Neutrophil (primary cell): ENCODE measurements around the gene DFFB.

Experiments used
- H3K27ac ChIP-seq: fragments of 200-600 bp; sonication (generic); 2 replicates; pipeline ENCODE4 v1.5.1; 2016; ENCODE audit warnings: mild to moderate bottlenecking, moderate library complexity
- H3K27me3 ChIP-seq: fragments of 200-600 bp; sonication (generic); 2 replicates; pipeline ENCODE4 v1.6.0; 2016; ENCODE audit warnings: mild to moderate bottlenecking
- H3K36me3 ChIP-seq: fragments of 200-600 bp; sonication (generic); 2 replicates; pipeline ENCODE4 v1.5.1; 2017
- H3K4me1 ChIP-seq, 2 experiments: fragments of 200-600 bp in 1 of 2; sonication (generic) in 1 of 2; 1 replicate in 1 of 2; 2 replicates in 1 of 2; pipeline versions ENCODE4 v1.5.1 to v1.6.1; 2013 to 2016; ENCODE audit warnings: low read depth in 1 of 2, low read length in 1 of 2, mild to moderate bottlenecking in 1 of 2, moderate library complexity in 1 of 2; ENCODE audit not compliant: control insufficient read depth in 1 of 2, insufficient read depth in 1 of 2
- H3K4me3 ChIP-seq, 2 experiments: fragments of 200-600 bp in 1 of 2; sonication (generic) in 1 of 2; 1 replicate in 1 of 2; 2 replicates in 1 of 2; pipeline ENCODE4 v1.5.1; 2013 to 2016; ENCODE audit warnings: low read depth in 1 of 2, low read length in 1 of 2, mild to moderate bottlenecking in 1 of 2, moderate library complexity in 1 of 2
- H3K9me3 ChIP-seq: fragments of 200-600 bp; sonication (generic); 2 replicates; pipeline ENCODE4 v1.5.1; 2016
- TF ChIP-seq, protein P1 (sequence below): fragments of 200-600 bp; sonication (generic); IDR thresholded peaks from 2 replicates; pipeline ENCODE4 v1.5.1; 2016; ENCODE audit warnings: antibody characterized with exemption

DFFB gene

DNA sequence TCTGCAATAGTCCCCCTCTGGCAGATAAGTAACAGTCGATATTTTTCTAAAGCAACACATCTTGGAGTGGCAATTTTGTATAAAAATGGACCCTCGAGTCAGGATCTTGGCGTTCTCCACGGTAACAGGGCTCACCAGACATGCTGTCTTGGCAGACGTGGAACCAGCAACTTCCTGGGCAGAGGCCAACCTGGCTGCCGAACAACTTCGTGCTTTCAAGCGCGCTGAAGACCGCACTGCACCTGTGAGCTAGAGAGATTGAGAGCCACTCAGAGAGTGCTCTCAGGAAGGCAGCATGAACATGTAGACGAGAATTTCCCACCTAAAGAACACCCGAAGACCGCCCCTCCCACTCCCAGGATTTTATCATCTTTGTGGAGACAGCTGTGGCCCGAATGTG lies 35.5 kb downstream of the DFFB start:
- TF ChIP-seq, protein P1, sequence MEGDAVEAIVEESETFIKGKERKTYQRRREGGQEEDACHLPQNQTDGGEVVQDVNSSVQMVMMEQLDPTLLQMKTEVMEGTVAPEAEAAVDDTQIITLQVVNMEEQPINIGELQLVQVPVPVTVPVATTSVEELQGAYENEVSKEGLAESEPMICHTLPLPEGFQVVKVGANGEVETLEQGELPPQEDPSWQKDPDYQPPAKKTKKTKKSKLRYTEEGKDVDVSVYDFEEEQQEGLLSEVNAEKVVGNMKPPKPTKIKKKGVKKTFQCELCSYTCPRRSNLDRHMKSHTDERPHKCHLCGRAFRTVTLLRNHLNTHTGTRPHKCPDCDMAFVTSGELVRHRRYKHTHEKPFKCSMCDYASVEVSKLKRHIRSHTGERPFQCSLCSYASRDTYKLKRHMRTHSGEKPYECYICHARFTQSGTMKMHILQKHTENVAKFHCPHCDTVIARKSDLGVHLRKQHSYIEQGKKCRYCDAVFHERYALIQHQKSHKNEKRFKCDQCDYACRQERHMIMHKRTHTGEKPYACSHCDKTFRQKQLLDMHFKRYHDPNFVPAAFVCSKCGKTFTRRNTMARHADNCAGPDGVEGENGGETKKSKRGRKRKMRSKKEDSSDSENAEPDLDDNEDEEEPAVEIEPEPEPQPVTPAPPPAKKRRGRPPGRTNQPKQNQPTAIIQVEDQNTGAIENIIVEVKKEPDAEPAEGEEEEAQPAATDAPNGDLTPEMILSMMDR = no peak
- Histone ChIP-seq H3K4me1 (peaks cover 0 to 14% of the 10 kb centered on the region in 2 experiments), H3K36me3 (peaks cover 42% of the 10 kb centered on the region), H3K4me3 (no peak overlapping the region), H3K9me3 (no peaks in the 10 kb centered on the region), H3K27me3 (no peaks in the 10 kb centered on the region), H3K27ac (no peak overlapping the region)

DNA sequence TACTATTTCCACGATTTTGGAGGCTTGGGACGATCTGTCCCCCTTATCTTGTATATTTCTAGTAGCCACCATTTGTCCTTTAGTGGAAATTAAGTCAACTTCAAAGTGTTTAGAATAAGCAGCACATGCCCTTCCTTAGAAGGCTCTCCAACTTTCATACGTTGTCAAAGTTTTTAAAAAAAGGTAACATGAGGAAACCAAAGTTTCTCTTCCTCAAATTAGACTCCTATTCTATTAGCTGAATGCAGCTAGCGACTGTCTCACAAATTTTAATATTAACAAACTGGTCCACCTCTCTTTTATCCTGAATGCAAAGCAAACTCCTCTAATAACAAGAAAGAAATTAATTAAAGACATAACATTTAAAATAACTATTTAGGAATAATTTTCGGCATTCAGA lies 35.9 kb downstream of the DFFB start:
- Histone ChIP-seq H3K9me3 (no peaks in the 10 kb centered on the region), H3K4me1 (peaks cover 0 to 14% of the 10 kb centered on the region in 2 experiments), H3K36me3 (peaks cover 38% of the 10 kb centered on the region), H3K27ac (no peak overlapping the region), H3K27me3 (no peaks in the 10 kb centered on the region), H3K4me3 (no peak overlapping the region)
- TF ChIP-seq, protein P1 = no peak

DNA sequence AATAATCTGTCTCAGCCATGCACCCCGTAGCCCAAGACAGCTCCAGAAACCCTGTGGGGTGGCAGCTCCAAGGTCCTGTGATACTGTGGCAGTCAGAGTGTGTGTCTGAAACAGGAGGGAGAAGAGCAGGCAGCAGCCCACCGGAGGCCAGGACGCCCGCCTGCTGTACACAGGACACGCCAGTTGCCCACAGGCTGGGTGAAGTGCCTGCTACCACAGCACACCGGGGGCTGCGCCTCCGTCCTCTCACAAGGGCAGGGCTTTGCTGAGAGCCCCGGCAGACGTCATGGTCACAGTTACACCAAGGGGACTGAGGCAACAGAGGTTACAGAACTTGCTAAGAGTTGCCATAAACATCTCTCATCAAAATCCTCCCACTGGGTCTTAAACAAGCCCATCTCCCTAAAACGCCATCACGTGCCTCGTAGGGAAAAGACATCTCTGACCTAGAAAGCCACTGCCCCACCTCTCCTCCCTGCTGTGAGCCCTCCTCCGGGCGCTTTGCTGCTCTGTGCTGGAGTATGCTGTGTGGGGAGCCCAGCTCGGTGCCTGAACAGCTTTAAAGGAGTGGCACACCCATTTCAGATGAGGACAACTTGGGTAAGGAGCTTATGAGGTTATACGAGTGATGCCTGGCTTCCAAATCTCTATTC lies 37.5 kb downstream of the DFFB start:
- Histone ChIP-seq H3K9me3 (no peaks in the 10 kb centered on the region), H3K27ac (no peak overlapping the region), H3K4me3 (no peak overlapping the region), H3K36me3 (peaks cover 25% of the 10 kb centered on the region), H3K4me1 (peaks cover 14 to 21% of the 10 kb centered on the region in 2 experiments), H3K27me3 (no peaks in the 10 kb centered on the region)
- TF ChIP-seq, protein P1 = no peak

DNA sequence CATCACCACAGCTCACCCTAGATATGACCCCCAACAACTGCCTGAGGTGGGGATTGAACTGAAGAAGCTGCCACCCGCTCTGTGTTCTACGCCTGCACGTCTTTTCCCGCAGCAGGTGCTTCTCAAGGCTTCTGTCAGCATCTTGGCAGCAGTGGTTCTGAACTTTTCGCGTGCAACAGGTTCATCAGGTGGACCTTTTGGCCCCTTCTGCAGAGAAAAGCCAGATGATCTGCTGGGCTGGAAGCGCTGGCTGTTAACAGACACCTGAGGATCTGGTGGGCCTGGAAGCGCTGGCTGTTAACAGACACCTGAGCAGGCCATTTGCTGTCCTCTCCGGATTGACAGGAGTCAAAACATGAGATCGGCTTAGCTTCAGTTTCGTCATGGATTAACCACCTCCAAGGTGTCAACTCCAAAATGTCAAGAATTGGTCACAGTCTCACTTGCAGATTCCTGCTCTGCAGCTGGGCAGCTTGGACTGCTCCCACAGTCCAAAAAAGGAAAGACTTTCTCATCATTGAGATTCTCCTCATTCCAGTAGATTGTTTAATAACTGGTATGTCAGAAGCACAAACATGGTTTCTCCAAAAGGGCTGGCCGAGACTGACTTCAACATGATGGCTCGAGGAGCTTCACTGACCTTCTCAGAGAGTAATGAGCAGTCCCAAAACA lies 38.1 kb downstream of the DFFB start:
- Histone ChIP-seq H3K4me1 (peaks cover 14 to 19% of the 10 kb centered on the region in 2 experiments), H3K27me3 (no peaks in the 10 kb centered on the region), H3K4me3 (no peak overlapping the region), H3K9me3 (no peaks in the 10 kb centered on the region), H3K27ac (no peak overlapping the region), H3K36me3 (peaks cover 19% of the 10 kb centered on the region)
- TF ChIP-seq, protein P1 = no peak

DNA sequence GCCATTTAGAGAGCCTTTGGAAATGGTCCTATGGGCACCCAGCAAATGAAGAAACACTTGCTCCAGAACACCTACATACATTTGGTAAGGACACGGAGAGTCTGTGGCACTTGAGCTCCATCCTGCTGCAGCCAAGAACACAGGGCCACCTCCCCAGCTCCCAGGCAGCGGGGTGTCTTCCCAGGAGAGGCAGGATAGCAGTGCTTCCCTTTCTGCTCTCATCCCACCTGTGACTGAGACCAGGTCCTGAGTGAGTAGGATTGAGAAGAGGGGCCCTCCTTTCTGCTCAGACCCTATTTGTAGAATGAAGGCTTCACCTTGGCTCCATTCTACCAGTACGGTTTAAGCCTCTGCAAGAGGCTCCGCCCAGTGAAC lies 38.7 kb downstream of the DFFB start:
- TF ChIP-seq, protein P1 = no peak

More for the DNA sequence above, 38.7 kb downstream of the DFFB start:
- H3K36me3 ChIP-seq = peaks cover 14% of the 10 kb centered on the region
- no peak overlapping the region for H3K27ac ChIP-seq
- peaks cover 14 to 16% of the 10 kb centered on the region in 2 experiments for H3K4me1 ChIP-seq
- no peaks in the 10 kb centered on the region for H3K27me3 ChIP-seq
- no peak overlapping the region for H3K4me3 ChIP-seq
- H3K9me3 ChIP-seq = no peaks in the 10 kb centered on the region
